Activated effector memory CD4-positive, alpha-beta T cell treated with Interleukin-2 at 50 U/mL for 16 hours (primary cell): ENCODE results near the gene SRBD1.

Experiments used
- DNase-seq: peaks from one replicate; pipeline ENCODE4 v3.0.0-alpha.2; 2020

Gene SRBD1

GRCh38 chr2:45611020-45611859 lies at the start of gene SRBD1:
TSS of gene SRBD1 (minus strand) at chr2:45611267. CDS start at chr2:45605441, 5,826 bp downstream.
- DNase-seq = peak; percentile 79

GRCh38 chr2:45654250-45654649 lies 43.2 kb upstream of the SRBD1 start:
- no peak for DNase-seq

DNA sequence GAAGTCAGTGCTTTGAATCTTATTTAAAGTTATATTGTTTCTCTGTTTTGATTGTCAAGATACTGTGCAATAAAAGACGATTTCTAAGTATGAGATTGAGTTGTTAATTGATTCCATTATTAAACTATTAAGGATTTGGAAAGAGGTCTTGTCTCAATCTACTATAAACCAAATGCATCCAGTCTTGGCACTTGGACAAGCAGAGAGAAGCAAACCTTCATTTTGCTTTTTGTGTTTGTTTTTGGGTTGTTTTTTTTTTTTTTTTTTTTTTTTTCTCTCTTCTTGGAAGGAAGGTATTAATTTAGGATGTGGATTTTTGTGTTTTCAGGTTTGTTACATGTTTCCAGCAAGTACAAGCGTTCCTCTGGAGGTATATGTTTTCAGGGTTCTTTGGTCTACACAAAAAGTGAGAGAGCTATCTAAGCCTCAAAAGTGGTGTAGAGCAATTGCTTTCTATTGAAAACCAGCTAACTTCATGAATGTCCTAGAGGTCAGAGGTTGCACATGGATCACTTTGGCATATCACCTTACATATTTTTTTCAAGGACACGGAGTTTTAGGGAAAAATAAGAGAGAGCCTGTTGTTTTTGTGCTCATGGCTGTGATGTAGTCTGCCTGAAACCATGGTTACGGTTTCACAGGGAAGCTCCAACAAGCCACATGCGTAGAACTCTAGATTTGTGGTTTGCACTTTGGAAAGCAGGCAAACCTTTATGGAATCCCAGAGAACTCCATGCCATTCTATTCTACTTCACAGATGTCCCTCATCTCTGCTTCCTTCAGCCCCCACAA lies 42.3 kb upstream of the SRBD1 start:
- DNase-seq = no peak

DNA sequence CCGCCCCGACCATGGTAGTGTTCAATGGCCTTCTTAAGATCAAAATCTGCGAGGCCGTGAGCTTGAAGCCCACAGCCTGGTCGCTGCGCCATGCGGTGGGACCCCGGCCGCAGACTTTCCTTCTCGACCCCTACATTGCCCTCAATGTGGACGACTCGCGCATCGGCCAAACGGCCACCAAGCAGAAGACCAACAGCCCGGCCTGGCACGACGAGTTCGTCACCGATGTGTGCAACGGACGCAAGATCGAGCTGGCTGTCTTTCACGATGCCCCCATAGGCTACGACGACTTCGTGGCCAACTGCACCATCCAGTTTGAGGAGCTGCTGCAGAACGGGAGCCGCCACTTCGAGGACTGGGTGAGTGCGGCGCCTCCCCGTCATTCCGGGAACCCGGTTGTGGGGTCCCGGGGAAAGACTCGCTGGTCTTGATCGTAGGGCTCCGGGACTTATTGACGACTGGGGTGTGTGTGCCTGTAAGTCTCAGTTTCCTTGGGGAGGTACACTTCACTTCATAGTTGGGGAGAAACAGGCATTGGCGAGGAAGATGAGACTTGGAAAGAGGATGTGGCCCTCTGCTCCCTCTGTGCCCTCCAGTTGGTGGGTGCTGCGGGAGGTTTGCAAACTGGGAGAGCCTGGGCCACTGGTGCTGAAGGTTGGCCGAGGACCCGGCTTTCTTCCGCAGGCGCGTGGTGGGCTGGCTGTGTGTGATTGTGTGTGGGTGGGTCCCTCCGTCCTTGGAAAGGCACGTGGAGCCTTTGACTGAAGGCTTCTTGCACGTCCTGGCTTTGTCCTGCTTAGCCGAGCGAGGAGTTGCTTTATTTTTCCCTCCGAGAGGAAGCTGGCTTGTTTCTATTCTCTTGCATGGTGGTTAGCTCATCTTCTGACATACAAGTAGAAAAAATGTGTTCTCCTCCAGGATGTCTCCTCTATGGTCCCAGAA lies 41.3 kb upstream of the SRBD1 start:
- DNase-seq = peak; percentile 17

GRCh38 chr2:45651415-45652089 lies 40.5 kb upstream of the SRBD1 start, which contains the start of gene PRKCE:
TSS of gene PRKCE (plus strand) at chr2:45651675.
- peak; percentile 25 for DNase-seq

GRCh38 chr2:45650851-45651414 lies 39.9 kb upstream of the SRBD1 start:
- DNase-seq = peak; percentile 91

- DNase-seq = peak; percentile 48
Measured at GRCh38 chr2:45649858-45650811, 39.1 kb upstream of the SRBD1 start.

DNA sequence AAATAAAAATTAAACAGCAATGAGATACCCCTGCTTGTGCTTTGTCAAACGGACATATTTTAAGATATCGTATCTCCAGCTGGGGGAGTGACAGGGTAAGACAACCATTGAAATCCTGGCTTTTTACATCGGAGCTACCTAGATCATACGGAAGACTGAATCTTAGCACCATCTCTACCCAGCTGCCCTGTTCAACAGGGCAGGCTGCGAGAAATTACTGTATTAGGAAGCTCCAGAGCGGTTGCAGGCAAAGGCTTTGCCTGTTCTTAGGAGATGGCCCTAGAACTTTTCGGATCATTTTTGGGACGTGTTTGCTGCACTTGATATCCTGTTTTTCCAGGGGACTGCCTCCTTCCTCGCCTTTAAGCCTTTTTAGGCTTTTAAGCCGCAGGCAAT lies 38.4 kb upstream of the SRBD1 start:
- DNase-seq = no peak

DNA sequence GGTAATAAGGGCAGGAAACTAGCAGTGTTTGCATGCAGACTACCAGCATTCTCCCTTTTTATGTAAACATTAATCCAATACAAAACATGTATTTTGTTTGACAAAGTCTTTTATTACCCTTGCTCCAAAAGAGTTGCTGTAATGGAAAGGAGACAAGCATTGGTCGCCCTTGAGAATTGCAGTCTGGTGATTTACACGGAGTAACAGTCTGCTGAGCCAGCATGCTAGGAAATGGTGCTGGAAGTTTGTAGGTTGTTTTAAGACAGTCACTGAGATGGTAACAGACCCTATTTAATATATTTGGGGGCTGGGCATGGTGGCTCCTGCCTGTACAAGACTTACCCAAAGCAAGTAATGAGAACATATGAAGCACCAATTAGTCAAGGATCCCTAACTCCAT lies 37.6 kb upstream of the SRBD1 start:
- DNase-seq = no peak

DNA sequence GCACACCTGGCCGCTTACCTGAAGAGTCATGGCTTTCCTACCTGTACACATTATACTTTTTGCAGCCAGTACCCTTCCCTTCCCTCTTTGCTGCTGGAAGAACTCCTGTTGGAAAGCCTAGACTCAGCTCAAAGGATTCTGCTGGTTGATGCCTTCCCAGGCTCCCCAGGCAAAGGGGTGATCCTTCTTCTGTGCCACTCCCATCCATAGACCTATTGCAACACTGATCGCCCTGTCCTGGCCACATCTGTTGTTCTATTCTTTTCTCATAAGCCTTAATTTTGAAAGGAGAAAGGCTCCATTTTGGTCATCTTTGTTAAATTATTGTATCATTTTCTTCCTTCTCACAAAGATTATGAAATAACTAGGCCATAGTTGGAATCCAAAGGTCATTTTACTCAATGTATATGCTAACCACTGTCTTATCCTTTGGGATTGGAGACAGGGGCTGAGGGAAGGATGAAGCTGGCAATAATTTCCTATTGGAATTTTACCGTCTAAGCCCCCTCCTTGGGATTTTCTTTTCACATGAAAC lies 37.0 kb upstream of the SRBD1 start:
- no peak for DNase-seq

DNA sequence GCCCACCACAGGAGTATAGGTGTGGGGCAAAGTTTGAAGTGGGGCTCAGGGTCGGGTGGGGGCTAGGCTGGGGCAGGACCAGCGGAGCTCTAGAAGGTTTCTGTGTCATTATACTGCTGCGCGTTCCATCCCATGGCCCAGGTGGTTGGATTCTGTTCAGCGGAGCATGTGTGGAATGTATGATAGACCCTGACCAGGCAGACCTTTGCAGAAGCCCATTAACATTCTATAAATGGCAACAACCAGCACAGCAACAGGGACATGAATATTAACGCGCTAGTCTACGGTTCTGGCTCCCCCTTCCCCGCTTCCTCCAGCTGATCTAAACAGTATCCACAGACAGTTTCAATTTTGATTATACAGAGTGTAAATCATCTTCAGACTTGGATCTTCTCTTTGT lies 36.3 kb upstream of the SRBD1 start:
- DNase-seq = no peak

GRCh38 chr2:45646289-45646688 lies 35.2 kb upstream of the SRBD1 start:
- no peak for DNase-seq

DNA sequence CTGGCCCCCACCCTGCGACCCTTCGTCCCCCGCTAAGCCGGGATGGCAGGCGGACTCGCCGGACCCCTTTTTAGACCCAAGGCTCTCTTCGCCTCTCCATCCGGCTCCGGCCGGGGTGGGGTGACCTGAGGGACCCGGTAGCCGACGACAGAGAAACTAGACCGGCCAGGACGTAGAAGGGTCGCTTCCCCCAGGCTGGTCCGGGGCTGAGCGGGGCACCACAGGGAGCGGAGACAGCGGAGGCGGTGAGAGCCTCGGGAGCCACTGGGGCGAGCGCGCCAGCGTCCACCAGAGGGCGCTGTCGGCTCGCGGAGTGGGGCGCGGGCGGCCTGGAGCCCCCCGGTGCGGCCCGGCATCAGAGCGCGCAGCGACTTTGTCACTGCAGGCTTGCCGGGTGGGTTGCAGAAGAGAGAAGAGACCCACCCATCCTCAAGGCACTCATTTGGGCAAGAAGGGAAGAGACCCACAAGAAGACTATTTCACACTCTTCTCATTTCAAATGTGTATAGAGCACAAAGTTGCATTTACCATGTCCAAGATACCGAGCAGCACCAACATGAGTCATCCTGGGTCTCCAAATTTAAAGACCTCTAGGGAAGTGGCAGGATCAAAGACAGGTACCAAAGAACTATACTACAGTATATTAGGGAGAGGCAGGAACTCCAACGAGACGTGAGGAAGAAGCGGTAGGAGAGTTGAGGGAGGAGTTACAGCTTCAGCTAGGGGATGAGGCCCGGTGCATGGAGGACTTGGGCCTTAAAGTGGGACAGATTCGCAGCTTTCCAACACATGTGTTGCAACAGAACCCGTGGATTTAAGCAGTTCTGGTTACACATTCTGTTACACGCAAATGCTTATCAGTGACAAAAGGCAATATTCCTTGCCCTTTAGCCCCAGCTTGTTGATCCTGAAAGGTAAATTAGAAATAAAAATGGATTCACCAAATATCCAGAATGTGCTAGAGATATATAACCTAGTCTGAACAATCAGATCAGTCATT lies 32.8 kb upstream of the SRBD1 start:
- peak; percentile 62 for DNase-seq

- DNase-seq = no peak
Measured at GRCh38 chr2:45643095-45643494, 32.0 kb upstream of the SRBD1 start.

GRCh38 chr2:45640576-45640975 lies 29.5 kb upstream of the SRBD1 start:
- no peak for DNase-seq

GRCh38 chr2:45637440-45637839 lies 26.4 kb upstream of the SRBD1 start:
- no peak for DNase-seq

DNA sequence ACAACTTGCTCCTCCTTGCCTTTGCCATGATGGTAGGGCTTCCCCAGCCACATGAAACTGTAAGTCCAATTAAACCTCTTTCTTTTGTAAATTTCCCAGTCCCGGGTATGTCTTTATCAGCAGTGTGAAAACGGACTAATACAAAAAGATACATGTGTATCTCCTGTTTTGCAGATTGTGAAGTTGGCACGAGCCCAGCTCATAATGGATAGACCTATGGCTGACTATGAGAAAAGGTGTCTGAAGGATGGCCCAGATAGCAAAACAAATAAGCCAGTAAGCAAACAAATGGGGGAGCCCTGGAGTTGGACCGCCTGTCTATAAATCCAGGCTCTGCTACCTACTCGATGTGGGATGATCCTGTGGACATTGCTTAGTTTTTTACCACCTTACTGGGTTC lies 24.9 kb upstream of the SRBD1 start:
- DNase-seq = no peak

DNA sequence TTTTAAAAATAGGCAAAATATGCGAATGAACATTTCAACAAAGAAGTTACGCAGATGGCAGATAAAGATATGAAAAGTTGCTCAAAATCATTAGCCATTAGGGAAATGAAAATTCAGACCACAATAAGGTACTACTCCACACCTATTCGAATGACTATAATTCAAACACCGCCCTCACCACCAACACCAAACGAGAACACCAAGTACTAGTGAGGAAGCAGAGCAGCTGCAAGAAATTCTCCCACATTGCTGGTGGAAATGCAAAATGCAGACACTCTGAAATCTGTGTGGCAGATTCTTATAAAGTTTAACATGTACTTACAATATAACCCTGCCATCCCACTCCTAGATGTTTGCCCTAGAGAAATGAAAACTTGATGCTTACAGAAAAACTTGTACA lies 23.2 kb upstream of the SRBD1 start:
- DNase-seq = no peak

- DNase-seq = no peak
Measured at GRCh38 chr2:45631955-45632354, 20.9 kb upstream of the SRBD1 start.
